Activated CD4-positive, alpha-beta T cell treated with anti-CD3 and anti-CD28 coated beads, Interleukin-10, Interleukin-2, amounts not matched to agents 100 ng/mL and 50 ng/mL, durations not matched to agents 16 hours and 8 hours (primary cell): ENCODE results near the gene NABP2.
"Not testable (repeated sequence)": the region's sequence is repeated elsewhere in the genome, so short reads cannot be mapped to it uniquely, and the experiment has no call there.

Experiments used
- DNase-seq: peaks from one replicate; pipeline ENCODE4 v3.0.0-alpha.2; 2020

Gene NABP2

DNA sequence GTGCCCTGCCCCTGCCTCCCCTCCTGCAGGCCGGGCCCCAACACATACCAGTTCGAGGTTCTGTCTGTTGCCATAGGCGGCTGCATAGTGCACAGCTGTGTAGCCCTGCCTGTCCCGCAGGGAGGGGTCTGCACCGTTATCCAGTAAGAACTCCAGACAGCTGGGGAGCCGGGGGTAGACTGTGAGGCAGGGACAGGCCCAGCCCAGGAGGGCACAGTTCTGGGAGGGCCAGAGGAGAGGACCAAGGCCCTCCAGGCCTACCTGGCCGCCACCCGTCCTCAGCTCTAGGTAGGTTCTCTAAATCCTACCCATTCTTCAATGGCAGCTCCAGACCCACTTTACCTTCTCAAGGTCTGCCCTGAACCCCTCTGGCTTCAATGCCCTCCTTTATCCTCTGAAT, 24.6 kb downstream of the NABP2 start:
- no peak for DNase-seq

GRCh38 chr12:56252649-56253048, 28.5 kb downstream of the NABP2 start:
- DNase-seq: no peak

- DNase-seq: no peak
Measured at GRCh38 chr12:56253091-56253490, 28.9 kb downstream of the NABP2 start.

DNA sequence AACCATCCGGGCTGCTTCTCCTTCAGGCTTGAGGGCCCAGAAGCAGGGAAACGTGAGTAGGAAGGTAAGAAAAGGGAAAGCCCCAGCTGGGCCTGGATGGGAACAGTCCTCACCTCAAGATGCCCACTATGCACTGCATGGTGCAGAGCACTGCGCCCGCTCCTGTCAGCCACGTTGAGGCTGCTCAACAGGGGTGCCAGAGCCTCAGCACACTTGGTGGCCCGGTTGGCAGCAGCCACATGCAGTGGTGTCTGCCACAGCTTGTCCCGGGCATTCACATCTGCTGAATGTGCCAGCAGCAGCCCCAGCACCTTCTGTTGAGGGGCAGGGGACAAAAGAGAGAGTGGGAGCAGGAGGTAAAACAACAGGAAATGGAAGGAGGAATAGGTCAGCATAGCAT, 31.5 kb downstream of the NABP2 start:
- no peak for DNase-seq

- DNase-seq: no peak
Measured at GRCh38 chr12:56256326-56256960, 32.3 kb downstream of the NABP2 start.

GRCh38 chr12:56257071-56257470, 32.9 kb downstream of the NABP2 start:
- no peak for DNase-seq

DNA sequence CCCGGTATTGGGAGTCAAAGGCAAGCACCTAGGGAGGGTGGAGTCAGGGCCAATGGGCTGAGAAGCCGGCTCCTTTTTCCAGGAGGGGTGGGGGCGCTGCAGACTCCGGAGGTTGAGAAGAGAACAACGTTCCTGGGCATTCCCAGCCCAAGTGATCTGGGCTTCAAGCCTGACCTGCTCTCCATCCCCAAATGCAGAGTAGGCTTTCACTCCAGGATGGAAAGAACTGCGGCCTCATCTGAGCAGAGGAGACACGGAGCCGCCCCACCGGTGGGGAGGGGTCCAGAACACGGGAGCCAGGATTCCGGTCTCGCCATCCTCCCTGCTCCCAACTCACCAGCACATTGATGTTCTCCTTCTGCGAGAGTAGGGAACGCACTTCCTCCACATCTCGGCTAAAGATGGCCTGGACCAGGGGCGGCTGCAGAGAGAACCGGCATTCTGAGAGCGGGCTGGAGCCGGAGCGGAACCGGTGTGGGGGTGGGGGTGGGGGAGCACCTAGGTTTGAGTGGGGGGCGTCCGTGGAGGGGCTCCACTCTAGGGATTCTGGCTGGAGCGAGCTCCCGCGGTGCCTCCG, 33.4 kb downstream of the NABP2 start:
- DNase-seq: no peak

GRCh38 chr12:56258068-56258819, 34.1 kb downstream of the NABP2 start, which contains the start of gene ANKRD52:
Gene ANKRD52, minus strand, starts transcription at chr12:56258384. Its CDS starts 115 bp downstream, at chr12:56258269.
- peak; percentile 84 for DNase-seq

DNA sequence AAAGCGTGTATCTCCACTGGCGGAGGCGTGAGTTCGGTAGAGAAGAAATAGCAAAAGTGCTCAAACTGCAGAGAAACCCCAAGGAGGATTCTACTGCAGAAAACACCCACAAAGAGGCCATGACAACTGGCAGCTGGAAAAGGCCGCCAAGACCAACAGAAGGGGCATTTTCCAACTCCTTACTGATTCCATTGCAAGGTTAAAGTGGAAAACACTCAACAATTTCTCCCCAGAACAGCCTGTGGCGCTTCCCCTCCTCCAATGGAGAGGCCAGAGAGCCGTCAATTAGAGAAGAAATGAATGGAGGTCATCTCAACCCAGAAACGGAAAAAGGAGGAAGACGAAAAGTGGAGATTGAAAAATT, 34.7 kb downstream of the NABP2 start:
- DNase-seq: no peak

- no peak for DNase-seq
Measured at GRCh38 chr12:56260380-56260779, 36.2 kb downstream of the NABP2 start.

DNA sequence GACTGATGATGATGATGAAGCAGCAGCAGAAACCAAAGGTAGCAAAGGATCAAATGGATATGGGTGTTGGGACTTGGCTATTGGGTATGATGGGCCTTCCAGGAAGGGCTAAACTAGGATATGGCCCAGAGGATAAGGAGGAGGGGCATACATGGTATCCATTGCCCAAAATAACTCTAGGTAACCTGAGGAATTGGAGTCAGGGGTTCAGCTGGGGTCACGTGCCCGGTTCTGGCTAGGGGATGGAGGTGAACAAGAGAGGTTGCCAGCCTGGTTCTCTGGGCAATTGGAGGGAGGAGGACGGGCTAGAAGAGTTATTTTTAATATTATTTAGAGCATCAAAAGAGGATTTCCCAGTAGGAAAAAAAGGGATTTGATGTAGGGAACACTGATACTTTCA, 36.8 kb downstream of the NABP2 start:
- no peak for DNase-seq

- no peak for DNase-seq
Measured at GRCh38 chr12:56261503-56262232, 37.5 kb downstream of the NABP2 start.

DNA sequence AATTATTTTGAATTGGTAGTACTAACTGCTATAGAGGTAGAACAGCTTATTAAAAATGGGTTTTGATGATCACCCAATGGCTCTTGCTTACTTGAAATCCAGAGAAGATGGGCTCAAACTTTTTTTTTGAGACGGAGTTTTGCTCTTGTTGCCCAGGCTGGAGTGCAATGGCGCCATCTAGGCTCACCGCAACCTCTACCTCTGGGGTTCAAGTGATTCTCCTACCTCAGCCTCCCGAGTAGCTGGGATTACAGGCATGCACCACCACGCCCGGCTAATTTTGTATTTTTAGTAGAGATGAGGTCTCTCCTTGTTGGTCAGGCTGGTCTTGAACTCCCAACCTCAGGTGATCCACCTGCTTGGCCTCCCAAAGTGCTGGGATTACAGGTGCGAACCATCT, 38.8 kb downstream of the NABP2 start:
- DNase-seq: not testable (repeated sequence)

- DNase-seq: not testable (repeated sequence)
Measured at GRCh38 chr12:56266068-56266692, 42.0 kb downstream of the NABP2 start.

- peak; percentile 89 for DNase-seq
Measured at GRCh38 chr12:56266693-56267442, 42.7 kb downstream of the NABP2 start, which contains the start of gene COQ10A. Gene COQ10A, plus strand, starts transcription at chr12:56266942. Its CDS starts 177 bp downstream, at chr12:56267119.

DNA sequence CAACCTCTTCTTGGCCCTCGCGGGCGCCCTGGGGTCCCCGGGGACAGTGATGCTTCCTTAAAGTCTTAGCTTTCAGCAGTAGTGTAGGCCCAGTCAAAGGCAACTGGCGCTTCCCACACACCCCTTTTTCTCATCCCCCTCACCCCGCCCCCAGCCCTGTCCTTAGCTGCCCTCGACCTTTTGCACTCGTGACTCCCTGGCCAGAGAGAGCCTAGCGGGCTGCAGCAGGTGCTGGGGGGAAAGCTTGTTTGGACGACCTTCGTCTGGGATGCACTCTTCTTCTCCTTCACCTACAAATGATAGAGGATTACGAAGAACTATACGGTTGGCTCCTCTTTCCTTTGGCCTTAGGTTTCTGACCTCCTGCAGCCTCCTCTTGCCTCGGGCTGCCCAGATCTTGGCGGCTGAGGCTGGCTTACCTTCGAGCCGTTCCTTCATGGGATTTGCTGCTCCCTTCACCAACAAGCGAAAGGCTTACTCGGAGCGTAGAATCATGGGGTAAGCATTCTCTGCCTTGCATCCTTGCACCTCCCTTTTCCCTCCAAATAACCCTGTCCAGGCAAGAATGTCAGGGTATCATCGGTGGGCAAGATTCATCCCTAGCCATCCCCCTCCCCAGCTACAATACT, 43.4 kb downstream of the NABP2 start:
- no peak for DNase-seq

DNA sequence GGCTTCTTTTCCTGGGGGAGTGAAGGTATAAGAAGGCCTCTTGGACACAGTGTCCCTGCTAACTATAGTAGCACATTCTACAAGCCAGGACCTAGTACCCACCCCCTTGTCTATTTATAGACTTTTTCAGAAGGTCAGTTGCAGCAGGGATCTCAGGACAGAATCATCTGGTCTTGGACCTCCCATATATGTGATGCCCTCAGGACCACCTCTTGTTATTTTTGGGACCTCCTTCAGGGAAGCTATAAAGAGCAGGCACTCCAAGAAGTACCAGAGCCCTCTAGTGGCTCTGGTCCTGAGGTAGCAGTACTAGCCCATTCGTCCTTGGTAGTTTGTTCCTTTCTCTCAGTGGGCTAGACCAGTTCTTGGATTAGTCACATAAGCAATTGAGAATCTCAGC, 46.9 kb downstream of the NABP2 start:
- DNase-seq: peak; percentile 22

GRCh38 chr12:56272468-56272867, 48.3 kb downstream of the NABP2 start:
- not testable (repeated sequence) for DNase-seq

- no peak for DNase-seq
Measured at GRCh38 chr12:56274299-56274698, 50.2 kb downstream of the NABP2 start.

- DNase-seq: no peak
Measured at GRCh38 chr12:56278905-56279304, 54.8 kb downstream of the NABP2 start.
